ENCODE measurements around the gene CPSF7.

CPSF7 gene

GRCh38 chr11:61453695-61454094 lies 23.9 kb upstream of the CPSF7 start:
- no peak for DNase-seq (ENCODE audit: low spot score)
- no peak for TF ChIP-seq CTCF (IDR thresholded peaks at IDR 0.05; ENCODE audit: extremely low read depth, missing control alignments)

- no peak for TF ChIP-seq CTCF (IDR thresholded peaks at IDR 0.05; ENCODE audit: extremely low read depth, missing control alignments)
Measured at GRCh38 chr11:61452825-61453224, 23.1 kb upstream of the CPSF7 start.

GRCh38 chr11:61448552-61448927 lies 18.8 kb upstream of the CPSF7 start:
- TF ChIP-seq CTCF (IDR thresholded peaks at IDR 0.05; ENCODE audit: extremely low read depth, missing control alignments), result no peak
- DNase-seq (ENCODE audit: low spot score), result no peak

More at GRCh38 chr11:61452825-61453224, 23.1 kb upstream of the CPSF7 start:
- DNase-seq (ENCODE audit: low spot score), result no peak

GRCh38 chr11:61447601-61448551 lies 18.1 kb upstream of the CPSF7 start:
- no peak for TF ChIP-seq CTCF (IDR thresholded peaks at IDR 0.05; ENCODE audit: extremely low read depth, missing control alignments)
- DNase-seq (ENCODE audit: low spot score), result no peak

GRCh38 chr11:61446211-61446651 lies 16.5 kb upstream of the CPSF7 start:
- TF ChIP-seq CTCF (IDR thresholded peaks at IDR 0.05; ENCODE audit: extremely low read depth, missing control alignments), result peak; percentile 86
- DNase-seq (ENCODE audit: low spot score), result peak; percentile 77

- DNase-seq (ENCODE audit: low spot score), result no peak
- TF ChIP-seq CTCF (IDR thresholded peaks at IDR 0.05; ENCODE audit: extremely low read depth, missing control alignments), result no peak
Measured at GRCh38 chr11:61445516-61445915, 15.7 kb upstream of the CPSF7 start.

- TF ChIP-seq CTCF (IDR thresholded peaks at IDR 0.05; ENCODE audit: extremely low read depth, missing control alignments), result no peak
- no peak for DNase-seq (ENCODE audit: low spot score)
Measured at GRCh38 chr11:61442616-61443015, 12.8 kb upstream of the CPSF7 start.
